VCaP (cell line): ENCODE results near the gene SPATA3.

Source experiments
- H3K27ac ChIP-seq: fragments of 450-650 bp; 2 replicates; pipeline ENCODE4 v1.5.1; 2017
- TF ChIP-seq, protein P1 (sequence below): fragments of 450-650 bp; conservative IDR thresholded peaks from 2 replicates; pipeline ENCODE4 v1.5.1; 2017; ENCODE audit warnings: mild to moderate bottlenecking, moderate library complexity

The SPATA3 gene

DNA sequence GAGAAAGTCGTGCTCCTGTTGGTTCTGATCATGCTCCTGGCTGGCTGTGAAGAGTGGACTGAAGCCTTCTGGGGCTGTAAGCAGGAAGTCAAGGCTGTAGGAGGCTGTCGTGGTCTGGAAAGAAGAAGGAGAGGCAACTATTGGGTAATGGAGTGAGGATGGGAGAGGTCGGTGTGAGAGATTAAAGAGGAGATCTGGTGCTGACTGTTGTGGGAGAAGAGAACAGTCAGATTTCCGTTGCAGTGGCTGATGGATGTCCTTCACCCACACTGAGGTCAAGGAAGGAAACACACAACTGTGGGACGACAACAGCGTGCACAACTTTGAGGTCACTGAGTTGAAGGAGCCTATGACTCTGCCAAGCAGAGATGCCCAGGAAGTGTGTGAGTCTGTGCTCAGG lies 57.9 kb downstream of the SPATA3 start:
- TF ChIP-seq, protein P1, sequence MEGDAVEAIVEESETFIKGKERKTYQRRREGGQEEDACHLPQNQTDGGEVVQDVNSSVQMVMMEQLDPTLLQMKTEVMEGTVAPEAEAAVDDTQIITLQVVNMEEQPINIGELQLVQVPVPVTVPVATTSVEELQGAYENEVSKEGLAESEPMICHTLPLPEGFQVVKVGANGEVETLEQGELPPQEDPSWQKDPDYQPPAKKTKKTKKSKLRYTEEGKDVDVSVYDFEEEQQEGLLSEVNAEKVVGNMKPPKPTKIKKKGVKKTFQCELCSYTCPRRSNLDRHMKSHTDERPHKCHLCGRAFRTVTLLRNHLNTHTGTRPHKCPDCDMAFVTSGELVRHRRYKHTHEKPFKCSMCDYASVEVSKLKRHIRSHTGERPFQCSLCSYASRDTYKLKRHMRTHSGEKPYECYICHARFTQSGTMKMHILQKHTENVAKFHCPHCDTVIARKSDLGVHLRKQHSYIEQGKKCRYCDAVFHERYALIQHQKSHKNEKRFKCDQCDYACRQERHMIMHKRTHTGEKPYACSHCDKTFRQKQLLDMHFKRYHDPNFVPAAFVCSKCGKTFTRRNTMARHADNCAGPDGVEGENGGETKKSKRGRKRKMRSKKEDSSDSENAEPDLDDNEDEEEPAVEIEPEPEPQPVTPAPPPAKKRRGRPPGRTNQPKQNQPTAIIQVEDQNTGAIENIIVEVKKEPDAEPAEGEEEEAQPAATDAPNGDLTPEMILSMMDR: no peak

DNA sequence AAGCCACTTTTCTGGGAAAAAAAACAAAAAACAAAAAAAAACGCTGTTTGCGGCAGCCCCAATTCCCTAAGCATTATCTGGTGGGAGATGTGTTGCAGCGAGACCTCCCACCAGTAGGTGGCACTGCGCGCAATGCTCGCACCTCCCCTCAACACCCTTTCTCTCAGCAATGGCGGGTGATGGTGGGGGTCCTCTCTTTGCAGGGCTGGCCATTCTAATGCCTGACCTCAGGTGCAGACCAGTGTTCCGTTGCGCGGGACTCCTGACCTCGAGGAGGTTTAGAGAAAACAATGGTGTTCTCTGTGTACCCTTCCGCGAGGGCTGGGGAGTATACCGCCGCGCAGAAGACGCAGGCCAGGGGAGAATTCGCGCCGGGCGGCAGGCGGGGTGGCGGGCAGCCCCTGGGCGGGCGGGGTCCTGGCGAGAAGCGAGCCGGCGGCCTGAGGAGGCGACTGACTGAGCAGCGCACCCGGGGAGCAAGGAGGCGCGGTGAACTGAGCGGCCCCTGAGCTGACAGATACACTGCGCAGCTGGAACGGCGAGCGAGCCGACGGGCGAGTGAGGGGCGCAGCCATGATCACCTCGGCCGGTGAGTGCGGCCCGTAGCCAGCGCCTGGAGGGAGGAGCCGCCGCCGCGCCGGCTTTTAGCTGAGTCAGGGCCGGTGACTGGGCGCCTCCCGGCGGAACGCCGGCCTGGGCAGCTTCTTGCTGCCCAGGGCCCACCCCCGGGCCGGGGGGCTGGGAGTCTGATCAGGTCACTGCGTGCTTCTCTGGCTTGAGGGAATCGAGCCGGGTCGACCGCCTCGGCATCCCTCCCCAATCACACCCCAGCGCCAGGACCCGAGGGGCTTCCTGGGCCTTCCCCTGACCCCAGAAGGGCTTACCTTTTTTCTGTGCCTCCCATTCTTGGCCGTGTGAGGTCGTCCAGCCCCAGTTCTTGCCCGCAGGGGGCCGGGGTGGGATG lies 60.8 kb downstream of the SPATA3 start, which contains the start of gene PSMD1:
Gene PSMD1 (plus strand): TSS at position 415 of the 964 bp plus-strand sequence. CDS start 159 bp downstream, at position 574.
- H3K27ac ChIP-seq: peak within 1 kb of the TSS; percentile 95
- TF ChIP-seq, protein P1: peak; percentile 96

More for the DNA sequence above, 57.9 kb downstream of the SPATA3 start:
- no peak overlapping the region for H3K27ac ChIP-seq

DNA sequence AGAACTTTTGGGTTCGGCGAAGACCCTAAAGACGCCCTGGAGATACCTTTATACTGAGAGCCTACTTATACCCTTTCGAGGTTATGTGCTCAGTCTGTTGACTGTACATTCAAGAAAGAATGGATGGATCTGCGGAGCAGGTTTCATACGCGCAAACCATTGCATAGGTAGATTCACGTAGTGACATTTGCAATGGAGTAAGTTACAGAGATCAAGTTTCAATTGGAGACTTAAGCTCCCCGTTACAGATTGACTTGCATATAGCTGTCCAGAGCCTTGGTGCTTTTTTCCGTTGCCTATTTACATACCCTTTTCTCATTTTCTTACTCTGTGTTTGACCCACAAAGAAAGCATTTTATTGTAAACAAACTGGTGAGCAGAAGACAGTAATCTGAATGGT lies 61.7 kb downstream of the SPATA3 start:
- H3K27ac ChIP-seq: peak overlapping the region; percentile 95
- TF ChIP-seq, protein P1: no peak
